Naive thymus-derived CD4-positive, alpha-beta T cell (primary cell): ENCODE data around the gene TMEM8B. TPM values are rescaled to one million over a fixed set of nuclear protein-coding genes. Genes with fewer than 3 reads are reported as not detected.
"Not testable (repeated sequence)": the region's sequence is repeated elsewhere in the genome, so short reads cannot be mapped to it uniquely, and the experiment has no call there.

ENCODE experiments used
- ATAC-seq: fragments of 150-1000 bp; cut with Tn5 transposase; 2 replicates; pipeline ENCODE4 v1.10.0; 2021; ENCODE audit warnings: mild to moderate bottlenecking, moderate library complexity
- CTCF ChIA-PET: fragments of 350-600 bp; sonication (Branson Sonifier 250); formaldehyde crosslinking; loops from one replicate; lab custom pipeline; 2021; ENCODE audit warnings: antibody characterized with exemption; lab: Charles Lee
- POLR2A ChIA-PET: fragments of 350-600 bp; sonication (Branson Sonifier 250); formaldehyde crosslinking; loops from one replicate; lab custom pipeline; 2021; ENCODE audit warnings: antibody characterized with exemption, inconsistent platforms; lab: Charles Lee
- DNase-seq, 9 donors: peaks; one replicate each; pipeline versions ENCODE4 v3.0.0 to v3.0.0-alpha.2; 2020 to 2022; ENCODE audit warnings: mixed read lengths in 1 of 9
- H3K27ac ChIP-seq: one replicate; pipeline ENCODE4 v1.7.0; 2013; ENCODE audit warnings: mild to moderate bottlenecking, low read depth, low read length, moderate library complexity
- H3K27me3 ChIP-seq, 2 donors: one replicate each; pipeline ENCODE4 v1.7.0; 2013; ENCODE audit warnings: low read length in 2 of 2, mild to moderate bottlenecking in 2 of 2, moderate library complexity in 2 of 2; ENCODE audit not compliant: control insufficient read depth in 2 of 2, insufficient read depth in 2 of 2
- H3K36me3 ChIP-seq, 3 experiments: 1 replicate in 2 of 3; 2 replicates in 1 of 3; pipeline ENCODE4 v1.7.0; 2013; ENCODE audit warnings: low read length in 3 of 3, mild to moderate bottlenecking in 3 of 3, moderate library complexity in 1 of 3; ENCODE audit not compliant: insufficient read depth in 3 of 3, control insufficient read depth in 2 of 3
- H3K4me1 ChIP-seq, 2 donors: one replicate each; pipeline ENCODE4 v1.7.0; 2013; ENCODE audit warnings: low read length in 2 of 2, mild to moderate bottlenecking in 2 of 2, moderate library complexity in 1 of 2; ENCODE audit not compliant: control insufficient read depth in 2 of 2, insufficient read depth in 2 of 2
- H3K4me3 ChIP-seq: 2 replicates; pipeline ENCODE4 v1.7.0; 2013; ENCODE audit warnings: mild to moderate bottlenecking, low read length
- H3K9me3 ChIP-seq, 3 experiments: 1 replicate in 2 of 3; 2 replicates in 1 of 3; pipeline ENCODE4 v1.7.0; 2013; ENCODE audit warnings: low read length in 3 of 3; ENCODE audit not compliant: control insufficient read depth in 2 of 3
- H3K27ac Mint-ChIP-seq, 9 donors: one replicate each; pipeline ENCODE4 v1.8.0; 2020 to 2022; ENCODE audit warnings: mixed read lengths in 9 of 9, mild to moderate bottlenecking in 8 of 9, moderate library complexity in 5 of 9, inconsistent platforms in 2 of 9
- H3K27me3 Mint-ChIP-seq, 5 donors: one replicate each; pipeline ENCODE4 v1.8.0; 2021 to 2022; ENCODE audit warnings: mixed read lengths in 5 of 5, mild to moderate bottlenecking in 1 of 5
- H3K36me3 Mint-ChIP-seq, 5 donors: one replicate each; pipeline ENCODE4 v1.8.0; 2020 to 2022; ENCODE audit warnings: mixed read lengths in 5 of 5, mild to moderate bottlenecking in 3 of 5, inconsistent platforms in 1 of 5
- H3K4me1 Mint-ChIP-seq, 7 donors: one replicate each; pipeline ENCODE4 v1.8.0; 2020 to 2022; ENCODE audit warnings: mixed read lengths in 7 of 7, mild to moderate bottlenecking in 3 of 7, inconsistent platforms in 1 of 7
- H3K4me3 Mint-ChIP-seq, 10 donors: one replicate each; pipeline ENCODE4 v1.8.0; 2020 to 2022; ENCODE audit warnings: mild to moderate bottlenecking in 10 of 10, mixed read lengths in 10 of 10, moderate library complexity in 6 of 10, inconsistent platforms in 2 of 10
- H3K9me3 Mint-ChIP-seq, 11 donors: one replicate each; pipeline ENCODE4 v1.8.0; 2020 to 2022; ENCODE audit warnings: mixed read lengths in 11 of 11, mild to moderate bottlenecking in 4 of 11, inconsistent platforms in 1 of 11, moderate library complexity in 1 of 11
- intact Hi-C, 2 donors: fragments of 100-400 bp; cut with micrococcal nuclease; formaldehyde crosslinking; loops; one replicate each; pipeline ENCODE4 v1.15.1; 2023
- polyA plus RNA-seq, 2 donors: library from polyadenylated mRNA; unstranded; fragments of 300-500 nt; fragmentation: Illumina TruSeq; gene quantifications; one replicate each; pipeline ENCODE4 v1.2.3, GENCODE V29; 2021
- total RNA-seq, 6 experiments: library from RNA in 5 of 6; stranded (reverse) in 5 of 6; gene quantifications; 1 replicate in 5 of 6; 2 replicates in 1 of 6; pipeline ENCODE4 v1.2.3 and lab custom pipeline; 2021 to 2026

The TMEM8B gene
- total and polyA plus RNA-seq, 7 experiments from 2014 or later, result 3.0 to 11.6 (median 10.5) TPM

- Histone ChIP-seq H3K27me3 (no peaks in the 10 kb centered on the region), H3K4me3 (no peak overlapping the region), H3K9me3 (no peaks in the 10 kb centered on the region), H3K36me3 (no peaks in the 10 kb centered on the region), H3K27ac (peak overlapping the region; percentile 24), H3K4me1 (peaks cover 35 to 61% of the 10 kb centered on the region in 2 donors)
- ChIA-PET POLR2A (interaction anchor here (0.7 to 2.9 kb wide), 3 partner anchors 29 to 141 kb away, joined by 3 to 11 read pairs (median 3); no protein-coding TSS in a partner anchor), CTCF (interaction anchor here (0.6 to 4.9 kb wide), 8 partner anchors 8 to 159 kb away, joined by 3 to 26 read pairs (median 4); no protein-coding TSS in a partner anchor)
- Mint-ChIP-seq H3K9me3 (no peaks in the 10 kb centered on the region), H3K4me1 (peaks cover 10 to 65% (median 52%) of the 10 kb centered on the region in 7 donors), H3K27me3 (no peaks in the 10 kb centered on the region), H3K4me3 (peak overlapping the region in 8 of 10 donors; percentile 32 to 86 (median 55)), H3K27ac (peak overlapping the region in 7 of 9 donors; percentile 52 to 98 (median 95)), H3K36me3 (no peaks in the 10 kb centered on the region)
- intact Hi-C loops, result loop anchor here in 1 of 2 donors (1.0 to 2.0 kb wide), 2 partner anchors 8 to 29 kb away; no protein-coding TSS in a partner anchor
- ATAC-seq (no peak), DNase-seq (no peak)
Measured at GRCh38 chr9:35911690-35912089, 82.7 kb downstream of the TMEM8B start.

GRCh38 chr9:35912791-35913400 is 83.9 kb downstream of the TMEM8B start:
- intact Hi-C loops, result no loop called here
- H3K9me3 ChIP-seq, result no peaks in the 10 kb centered on the region
- Mint-ChIP-seq H3K36me3 (no peaks in the 10 kb centered on the region), H3K27ac (peak overlapping the region in 3 of 9 donors; percentile 41 to 63 (median 51)), H3K4me1 (peaks cover 16 to 54% (median 43%) of the 10 kb centered on the region in 7 donors), H3K27me3 (no peaks in the 10 kb centered on the region), H3K9me3 (no peaks in the 10 kb centered on the region), H3K4me3 (no peak overlapping the region)
- POLR2A ChIA-PET, result interaction anchor here (0.6 to 2.9 kb wide), 2 partner anchors 28 to 238 kb away, joined by 4 to 11 read pairs; no protein-coding TSS in a partner anchor
- no peak for DNase-seq
- no peaks in the 10 kb centered on the region for H3K36me3 ChIP-seq
- peaks cover 34 to 49% of the 10 kb centered on the region in 2 donors for H3K4me1 ChIP-seq
- H3K4me3 ChIP-seq, result no peak overlapping the region
- no peak for ATAC-seq
- H3K27me3 ChIP-seq, result no peaks in the 10 kb centered on the region
- CTCF ChIA-PET, result interaction anchor here (0.7 to 2.5 kb wide), 9 partner anchors 10 to 69 kb away, joined by 3 to 14 read pairs (median 3); no protein-coding TSS in a partner anchor
- H3K27ac ChIP-seq, result no peak overlapping the region

GRCh38 chr9:35913429-35913828 is 84.4 kb downstream of the TMEM8B start:
- ChIA-PET CTCF (interaction anchor here (0.7 to 2.5 kb wide), 7 partner anchors 10 to 68 kb away, joined by 3 to 14 read pairs (median 3); no protein-coding TSS in a partner anchor), POLR2A (interaction anchor here (2.9 kb wide), 1 partner anchor 27 kb away, joined by 11 read pairs; no protein-coding TSS in a partner anchor)
- ATAC-seq, H3K27ac Mint-ChIP-seq, intact Hi-C loops, H3K27me3 Mint-ChIP-seq, H3K36me3 Mint-ChIP-seq, H3K9me3 Mint-ChIP-seq, H3K36me3 ChIP-seq, H3K4me3 Mint-ChIP-seq, DNase-seq, H3K27me3 ChIP-seq, H3K27ac ChIP-seq, H3K9me3 ChIP-seq, H3K4me3 ChIP-seq: not testable (repeated sequence)
- H3K4me1 Mint-ChIP-seq, result peaks cover 18 to 49% (median 40%) of the 10 kb centered on the region in 7 donors
- peaks cover 31 to 43% of the 10 kb centered on the region in 2 donors for H3K4me1 ChIP-seq

GRCh38 chr9:35914301-35914807 is 85.3 kb downstream of the TMEM8B start:
- H3K9me3 ChIP-seq, result no peaks in the 10 kb centered on the region
- ATAC-seq (peak; percentile 52), DNase-seq (peak in 1 of 9 donors; percentile 17)
- H3K4me3 ChIP-seq, result no peak overlapping the region
- peaks cover 25 to 34% of the 10 kb centered on the region in 2 donors for H3K4me1 ChIP-seq
- no peaks in the 10 kb centered on the region for H3K36me3 Mint-ChIP-seq
- no peak overlapping the region for H3K4me3 Mint-ChIP-seq
- POLR2A ChIA-PET, result interaction anchor here (0.6 kb wide), 2 partner anchors 136 to 150 kb away, joined by 3 to 4 read pairs; no protein-coding TSS in a partner anchor
- H3K27ac ChIP-seq, result no peak overlapping the region
- H3K36me3 ChIP-seq, result no peaks in the 10 kb centered on the region
- H3K27ac Mint-ChIP-seq, result no peak overlapping the region
- no peaks in the 10 kb centered on the region for H3K27me3 ChIP-seq
- CTCF ChIA-PET, result interaction anchor here (0.7 to 1.5 kb wide), 3 partner anchors 11 to 40 kb away, joined by 3 to 4 read pairs (median 3); no protein-coding TSS in a partner anchor
- intact Hi-C loops, result no loop called here
- no peaks in the 10 kb centered on the region for H3K9me3 Mint-ChIP-seq
- H3K27me3 Mint-ChIP-seq, result no peaks in the 10 kb centered on the region
- peaks cover 18 to 46% (median 30%) of the 10 kb centered on the region in 7 donors for H3K4me1 Mint-ChIP-seq

Other genes starting within 250 kb of the TMEM8B start
- gene TESK1, start 224.0 kb upstream of the TMEM8B start, total RNA-seq, result 10 to 100 TPM; 25.4 to 45.5 (median 39.2) TPM
- 1 to 10 TPM; 3.5 to 7.1 TPM for gene TESK1, start 224.0 kb upstream of the TMEM8B start, polyA plus RNA-seq
- gene CD72, start 210.8 kb upstream of the TMEM8B start, total RNA-seq, result 10 to 100 TPM in 1 of 5 experiments, 1 to 10 TPM in 4; 2.7 to 12.1 (median 6.8) TPM
- under 1 TPM; 0.40 to 0.87 TPM for gene CD72, start 210.8 kb upstream of the TMEM8B start, polyA plus RNA-seq
- 100 to 1,000 TPM in 1 of 5 experiments, 10 to 100 TPM in 4; 16.9 to 225 (median 45.6) TPM for gene SIT1, start 178.3 kb upstream of the TMEM8B start, total RNA-seq
- 100 to 1,000 TPM in 1 of 2 donors, 10 to 100 TPM in 1; 97.4 to 162 TPM for gene SIT1, start 178.3 kb upstream of the TMEM8B start, polyA plus RNA-seq
- gene RMRP, start 171.2 kb upstream of the TMEM8B start, total RNA-seq, result over 10,000 TPM in 1 of 5 experiments, 1,000 to 10,000 TPM in 4; 5,750 to 11,273 (median 9,225) TPM
- 10 to 100 TPM in 1 of 2 donors, not detected in 1; 49.2 TPM for gene RMRP, start 171.2 kb upstream of the TMEM8B start, polyA plus RNA-seq
- gene CCDC107, start 170.9 kb upstream of the TMEM8B start, total RNA-seq, result 10 to 100 TPM; 12.0 to 37.4 (median 16.4) TPM
- gene CCDC107, start 170.9 kb upstream of the TMEM8B start, polyA plus RNA-seq, result 10 to 100 TPM; 49.1 to 65.7 TPM
- 10 to 100 TPM in 1 of 5 experiments, 1 to 10 TPM in 1, under 1 TPM in 1, not detected in 2; 0.11 to 10.4 (median 1.0) TPM for gene ARHGEF39, start 164.0 kb upstream of the TMEM8B start, total RNA-seq
- under 1 TPM; 0.12 to 0.44 TPM for gene ARHGEF39, start 164.0 kb upstream of the TMEM8B start, polyA plus RNA-seq
- gene CA9, start 155.3 kb upstream of the TMEM8B start, total RNA-seq, result under 1 TPM in 1 of 5 experiments, not detected in 4; 0.36 TPM
- not detected for gene CA9, start 155.3 kb upstream of the TMEM8B start, polyA plus RNA-seq
- gene TPM2, start 139.3 kb upstream of the TMEM8B start, total RNA-seq, result 100 to 1,000 TPM in 2 of 5 experiments, 10 to 100 TPM in 3; 15.0 to 136 (median 47.6) TPM
- under 1 TPM in 1 of 2 donors, not detected in 1; 0.87 TPM for gene TPM2, start 139.3 kb upstream of the TMEM8B start, polyA plus RNA-seq
- gene TLN1, start 97.0 kb upstream of the TMEM8B start, total RNA-seq, result 100 to 1,000 TPM; 191 to 369 (median 241) TPM
- 100 to 1,000 TPM in 1 of 2 donors, 10 to 100 TPM in 1; 33.8 to 112 TPM for gene TLN1, start 97.0 kb upstream of the TMEM8B start, polyA plus RNA-seq
- 10 to 100 TPM; 13.4 to 22.1 (median 20.9) TPM for gene CREB3, start 96.6 kb upstream of the TMEM8B start, total RNA-seq
- 10 to 100 TPM; 33.2 to 40.2 TPM for gene CREB3, start 96.6 kb upstream of the TMEM8B start, polyA plus RNA-seq
- gene GBA2, start 80.0 kb upstream of the TMEM8B start, total RNA-seq, result 10 to 100 TPM; 22.7 to 55.4 (median 49.9) TPM
- gene GBA2, start 80.0 kb upstream of the TMEM8B start, polyA plus RNA-seq, result 10 to 100 TPM; 18.0 to 24.3 TPM
- 10 to 100 TPM; 21.2 to 28.8 (median 23.3) TPM for gene RGP1, start 79.9 kb upstream of the TMEM8B start, total RNA-seq
- gene RGP1, start 79.9 kb upstream of the TMEM8B start, polyA plus RNA-seq, result 1 to 10 TPM; 8.8 to 9.1 TPM
- gene MSMP, start 75.0 kb upstream of the TMEM8B start, total RNA-seq, result under 1 TPM in 3 of 5 experiments, not detected in 2; 0.48 to 0.84 (median 0.61) TPM
- gene MSMP, start 75.0 kb upstream of the TMEM8B start, polyA plus RNA-seq, result not detected
- 10 to 100 TPM in 3 of 5 experiments, 1 to 10 TPM in 2; 3.1 to 22.2 (median 11.2) TPM for gene NPR2, start 37.6 kb upstream of the TMEM8B start, total RNA-seq
- 1 to 10 TPM; 1.0 to 1.2 TPM for gene NPR2, start 37.6 kb upstream of the TMEM8B start, polyA plus RNA-seq
- 1 to 10 TPM; 2.1 to 9.1 (median 3.2) TPM for gene SPAG8, start 17.0 kb upstream of the TMEM8B start, total RNA-seq
- gene SPAG8, start 17.0 kb upstream of the TMEM8B start, polyA plus RNA-seq, result 1 to 10 TPM; 1.2 to 1.9 TPM
- gene HINT2, start 14.2 kb upstream of the TMEM8B start, total RNA-seq, result 10 to 100 TPM; 14.3 to 50.7 (median 22.2) TPM
- gene HINT2, start 14.2 kb upstream of the TMEM8B start, polyA plus RNA-seq, result 10 to 100 TPM; 63.5 to 74.5 TPM
- gene FAM221B, start 496 bp upstream of the TMEM8B start, total RNA-seq, result under 1 TPM in 1 of 5 experiments, not detected in 4; 0.32 TPM
- gene FAM221B, start 496 bp upstream of the TMEM8B start, polyA plus RNA-seq, result not detected
- gene OR13J1, start 41.2 kb downstream of the TMEM8B start, total RNA-seq, result not detected
- gene OR13J1, start 41.2 kb downstream of the TMEM8B start, polyA plus RNA-seq, result not detected
- gene HRCT1, start 77.0 kb downstream of the TMEM8B start, total RNA-seq, result not detected
- not detected for gene HRCT1, start 77.0 kb downstream of the TMEM8B start, polyA plus RNA-seq
- gene SPAAR, start 80.3 kb downstream of the TMEM8B start, total RNA-seq, result not detected
- not detected for gene SPAAR, start 80.3 kb downstream of the TMEM8B start, polyA plus RNA-seq
- gene OR2S2, start 128.9 kb downstream of the TMEM8B start, total RNA-seq, result not detected
- gene OR2S2, start 128.9 kb downstream of the TMEM8B start, polyA plus RNA-seq, result not detected
- 10 to 100 TPM in 3 of 5 experiments, 1 to 10 TPM in 2; 7.4 to 16.7 (median 13.3) TPM for gene RECK, start 207.7 kb downstream of the TMEM8B start, total RNA-seq
- gene RECK, start 207.7 kb downstream of the TMEM8B start, polyA plus RNA-seq, result 10 to 100 TPM; 23.7 to 26.2 TPM